HG02943 (cell line): ENCODE results near the gene HRH1.
"Not testable (repeated sequence)": the region's sequence is repeated elsewhere in the genome, so short reads cannot be mapped to it uniquely, and the experiment has no call there.

ENCODE experiments used
- ATAC-seq: cut with Tn5 transposase; IDR thresholded peaks from one replicate; pipeline ENCODE4 v1.9.1; 2021; ENCODE audit warnings: mild to moderate bottlenecking, low read depth, moderate library complexity; ENCODE audit not compliant: unreplicated experiment

HRH1 gene

DNA sequence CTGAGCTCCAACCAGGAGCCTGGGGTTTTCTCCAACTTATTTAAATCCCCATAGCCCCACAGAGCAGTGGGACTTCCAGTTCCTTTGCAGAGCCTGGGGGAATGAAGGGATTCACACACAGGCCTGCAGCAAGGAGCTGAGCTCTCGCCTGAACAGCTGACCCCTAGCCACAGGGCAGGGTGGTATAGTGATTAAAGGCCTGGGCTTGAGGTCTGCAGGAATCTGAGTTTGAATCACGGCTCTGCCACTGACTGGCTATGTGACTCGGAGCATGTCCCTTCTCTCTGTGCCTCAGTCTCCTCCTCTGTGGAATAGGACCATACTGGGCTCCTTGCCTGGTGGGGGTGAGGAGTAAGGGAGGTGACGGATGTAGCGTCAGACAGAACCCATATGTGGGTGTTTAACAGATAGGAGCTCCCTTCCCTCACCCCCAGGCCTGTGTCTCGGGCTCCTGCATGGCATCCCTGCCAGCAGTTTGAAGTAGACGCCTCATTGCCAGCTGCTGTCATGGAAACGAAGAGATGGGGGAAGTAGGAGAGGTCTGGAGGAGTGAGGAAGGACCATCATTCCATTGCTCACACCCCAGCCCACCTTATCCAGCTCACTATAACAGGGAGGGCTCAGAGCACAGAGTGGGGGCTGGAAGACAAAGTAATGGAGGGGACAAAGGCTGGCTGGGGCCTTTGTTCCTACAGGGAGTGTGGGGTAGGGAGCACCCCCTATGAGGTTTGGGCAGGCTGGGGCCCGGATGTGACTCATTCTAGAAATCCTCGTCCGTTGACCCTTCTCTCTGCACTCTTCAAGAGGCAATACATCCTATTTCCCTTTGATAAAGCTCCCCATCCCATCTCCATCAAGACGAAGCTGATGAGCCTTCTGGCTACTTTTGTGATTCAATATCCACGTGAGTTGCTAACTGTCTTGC, 14.8 kb downstream of the HRH1 start:
- ATAC-seq: no peak

DNA sequence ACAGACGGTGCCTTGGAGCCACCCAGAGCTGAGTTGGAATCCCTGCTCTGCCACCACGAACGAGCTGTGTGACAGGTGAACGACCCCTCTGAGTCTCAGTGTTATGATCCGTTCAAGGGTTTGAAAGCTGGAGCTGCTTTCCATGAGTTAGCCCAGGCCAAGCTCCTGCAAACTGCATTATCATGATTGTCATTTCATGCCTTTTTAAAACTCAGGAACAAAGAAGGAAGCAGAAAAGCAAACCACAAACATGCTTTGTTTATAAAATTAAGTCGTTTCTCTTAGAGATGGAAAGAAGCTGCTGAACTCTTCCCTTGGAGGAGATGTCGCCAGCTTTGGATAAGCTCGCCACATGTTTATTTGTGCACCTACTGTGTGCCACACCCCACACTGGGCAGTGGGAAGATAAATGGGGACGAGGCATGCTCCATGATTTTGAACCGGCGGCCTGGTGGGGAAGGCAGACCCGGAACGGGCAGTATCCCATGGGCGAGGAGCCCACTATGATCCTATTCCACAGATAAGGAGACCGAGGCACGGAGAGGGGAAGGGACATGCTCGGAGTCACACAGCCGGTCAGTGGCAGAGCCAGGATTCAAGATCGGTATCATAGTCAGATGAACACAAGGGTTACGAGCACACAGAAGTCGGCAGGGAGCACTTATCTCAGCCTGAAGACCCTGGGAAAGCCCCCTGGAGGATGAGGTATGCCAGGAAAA, 15.9 kb downstream of the HRH1 start:
- no peak for ATAC-seq

DNA sequence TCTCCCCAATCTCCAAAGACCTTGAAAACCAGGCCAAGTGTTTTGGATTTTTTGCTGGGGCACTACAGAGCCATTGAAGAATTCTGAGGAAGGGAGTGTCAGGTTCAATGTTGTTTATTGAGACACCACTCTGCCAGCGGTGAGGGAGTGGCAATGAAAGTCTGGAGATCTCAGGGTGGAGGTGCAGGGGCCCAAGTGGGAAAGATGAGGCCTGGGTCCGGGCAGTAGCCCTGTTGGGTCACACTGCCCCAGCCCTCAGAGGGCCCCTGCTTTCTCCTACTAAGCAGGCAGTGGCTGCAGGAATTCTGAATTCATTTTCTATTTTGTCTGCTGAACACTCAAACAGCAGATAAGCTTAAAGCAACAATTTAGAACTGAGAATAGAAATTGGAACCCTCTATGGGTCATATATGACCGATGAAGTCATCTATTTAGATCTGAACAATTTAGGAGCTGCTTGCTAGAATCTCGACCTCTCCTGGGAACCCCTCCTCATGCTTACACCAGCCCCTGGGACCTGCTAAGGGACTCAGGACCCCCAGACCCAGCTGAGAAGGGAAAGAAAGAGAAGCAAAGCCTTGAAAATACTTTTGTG, 17.9 kb downstream of the HRH1 start:
- ATAC-seq: no peak

DNA sequence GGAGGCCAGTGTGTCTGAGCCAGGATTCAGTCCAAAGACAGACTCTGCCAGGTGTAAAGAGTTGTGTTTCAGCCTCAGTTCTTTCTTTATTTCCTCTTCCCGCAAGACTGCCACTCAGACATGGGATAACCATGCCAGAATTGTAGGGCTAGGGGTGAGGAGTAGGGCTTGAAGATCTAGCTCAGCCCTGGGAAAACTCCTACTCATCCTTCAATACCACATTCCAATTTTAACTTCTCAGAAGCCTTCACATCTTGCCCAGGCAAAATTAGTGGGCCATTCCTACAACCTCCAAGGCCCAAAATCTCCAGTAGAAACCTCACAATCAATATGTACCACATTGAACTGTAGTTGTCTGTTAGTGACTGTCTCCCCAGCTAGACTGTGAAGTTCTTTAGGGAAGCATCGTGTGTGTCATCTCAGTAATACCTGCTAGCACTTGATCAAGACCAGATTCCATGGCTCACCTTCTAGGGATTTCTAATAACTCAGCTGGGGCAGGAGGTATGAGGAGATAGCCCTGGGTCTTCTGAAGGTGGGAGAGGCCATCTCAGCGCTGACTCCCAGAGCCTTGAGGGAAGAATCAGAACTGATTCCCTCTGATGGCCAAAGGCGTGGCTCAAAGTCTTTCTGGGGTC, 19.7 kb downstream of the HRH1 start:
- no peak for ATAC-seq

DNA sequence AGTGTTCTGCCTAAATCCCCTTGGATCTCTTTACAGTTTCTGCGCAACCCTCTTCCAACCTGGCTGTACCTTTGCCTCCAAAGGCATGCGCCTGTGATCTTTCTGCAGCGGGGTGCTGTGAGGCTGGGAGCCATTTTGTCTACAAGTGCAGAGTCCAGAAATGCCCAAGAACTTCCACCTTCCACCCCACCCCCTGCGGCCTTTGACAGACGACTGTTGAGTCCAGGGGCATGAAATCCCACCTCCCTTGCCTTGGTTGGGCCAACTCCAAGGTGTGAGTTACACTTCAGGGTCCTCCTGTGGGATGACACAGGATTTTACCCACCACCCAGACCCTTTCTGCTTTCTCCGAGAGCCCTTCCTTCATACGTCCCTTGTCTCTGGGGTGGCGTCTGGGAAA, 24.1 kb downstream of the HRH1 start:
- ATAC-seq: no peak

DNA sequence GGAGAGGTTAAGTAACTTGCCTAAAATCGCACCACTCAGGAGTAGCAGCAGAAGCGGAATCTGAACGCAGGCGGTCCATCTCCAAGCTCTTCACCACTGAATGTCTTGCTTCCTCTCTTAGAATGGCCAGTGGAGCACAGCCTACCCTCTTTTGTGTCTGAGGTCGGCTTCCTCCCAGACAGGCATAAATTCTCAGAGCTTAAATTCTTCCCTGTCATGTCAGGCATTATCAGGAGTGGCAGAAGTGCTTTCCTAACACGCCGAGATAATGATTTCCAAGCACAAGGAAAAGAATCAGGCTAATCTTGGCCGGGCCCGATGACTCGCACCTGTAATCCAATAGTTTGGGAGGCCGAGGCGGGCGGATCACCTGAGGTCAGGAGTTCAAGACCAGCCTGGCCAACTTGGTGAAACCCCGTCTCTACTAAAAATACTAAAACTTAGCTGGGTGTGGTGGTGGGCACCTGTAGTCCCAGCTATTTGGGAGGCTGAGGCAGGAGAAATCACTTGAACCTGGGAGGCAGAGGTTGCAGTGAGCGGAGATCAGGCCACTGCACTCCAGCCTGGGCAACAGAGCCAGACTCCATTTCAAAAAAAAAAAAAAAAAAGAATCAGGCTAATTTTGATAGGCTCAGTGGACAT, 30.2 kb downstream of the HRH1 start:
- ATAC-seq: not testable (repeated sequence)

DNA sequence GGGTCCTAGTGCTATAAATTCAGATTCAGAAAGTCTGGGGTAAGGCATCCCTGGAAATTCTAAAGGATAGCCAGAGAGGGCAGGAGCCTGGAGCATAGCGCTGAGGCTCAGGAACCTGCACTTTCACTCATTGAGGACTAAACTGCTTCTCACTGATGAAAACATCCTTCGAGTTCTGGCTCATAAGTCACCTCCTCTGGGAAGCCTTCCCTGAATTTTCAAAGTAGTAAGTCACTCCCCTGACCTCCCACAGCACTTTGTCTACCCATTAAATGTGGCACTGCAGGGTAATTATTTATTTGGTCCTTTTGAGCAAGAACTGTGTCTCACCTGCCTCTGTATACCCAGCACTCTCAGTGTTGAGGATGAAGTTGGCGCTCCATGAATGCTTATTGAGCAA, 30.9 kb downstream of the HRH1 start:
- no peak for ATAC-seq

DNA sequence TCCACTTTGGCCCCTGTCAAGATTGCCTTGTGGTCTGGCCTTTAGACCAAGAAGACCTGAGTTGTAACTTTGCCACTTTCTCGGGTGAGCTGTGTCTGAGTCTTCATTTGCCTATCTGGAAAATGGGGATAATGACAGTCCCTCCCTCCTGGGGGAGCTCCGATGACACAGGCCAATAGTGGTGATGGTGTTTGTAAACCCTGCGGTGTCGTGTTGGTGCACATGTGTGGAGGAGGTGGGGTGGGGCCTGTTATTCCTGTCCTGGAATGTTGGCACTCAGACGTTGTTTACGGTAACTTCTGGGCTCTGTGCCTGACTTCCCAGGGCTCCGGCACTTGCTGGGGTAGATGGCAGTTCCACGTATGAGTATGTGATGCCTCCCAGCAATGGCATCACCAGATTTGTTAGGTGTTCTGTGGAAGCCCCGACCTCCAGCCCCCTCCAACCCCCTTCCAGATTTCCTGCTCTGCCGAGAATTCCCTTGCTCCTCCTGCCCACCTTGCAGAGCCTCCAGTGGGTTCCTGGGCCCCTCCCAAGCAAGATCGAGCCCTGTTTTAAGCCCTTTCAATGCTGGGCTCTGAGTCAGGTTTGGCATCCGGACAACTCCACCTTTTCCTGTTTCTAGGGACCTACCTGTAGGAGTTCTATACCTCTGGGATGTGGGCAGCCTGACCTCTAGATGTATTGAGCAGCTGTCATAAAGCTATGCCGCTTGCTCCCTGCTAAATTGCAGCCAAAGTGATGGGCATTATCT, 31.4 kb downstream of the HRH1 start:
- ATAC-seq: no peak

DNA sequence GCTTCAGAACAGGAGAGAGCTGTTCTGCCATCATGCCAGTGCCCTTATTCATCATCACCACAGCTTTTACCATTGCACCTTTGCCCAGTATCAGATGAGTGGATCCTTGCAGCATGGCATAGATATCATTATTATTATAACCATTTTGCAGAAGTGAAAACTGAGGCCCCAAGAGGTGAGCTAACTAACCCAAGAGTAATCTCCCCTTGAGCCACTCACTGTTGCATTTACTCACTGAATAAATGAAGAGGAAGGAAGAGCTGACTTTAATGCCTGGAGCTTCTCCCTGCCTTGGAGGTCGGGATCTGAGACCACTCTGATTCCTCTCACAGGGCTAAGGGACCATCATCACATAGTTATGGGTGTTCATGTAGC, 32.0 kb downstream of the HRH1 start:
- no peak for ATAC-seq

DNA sequence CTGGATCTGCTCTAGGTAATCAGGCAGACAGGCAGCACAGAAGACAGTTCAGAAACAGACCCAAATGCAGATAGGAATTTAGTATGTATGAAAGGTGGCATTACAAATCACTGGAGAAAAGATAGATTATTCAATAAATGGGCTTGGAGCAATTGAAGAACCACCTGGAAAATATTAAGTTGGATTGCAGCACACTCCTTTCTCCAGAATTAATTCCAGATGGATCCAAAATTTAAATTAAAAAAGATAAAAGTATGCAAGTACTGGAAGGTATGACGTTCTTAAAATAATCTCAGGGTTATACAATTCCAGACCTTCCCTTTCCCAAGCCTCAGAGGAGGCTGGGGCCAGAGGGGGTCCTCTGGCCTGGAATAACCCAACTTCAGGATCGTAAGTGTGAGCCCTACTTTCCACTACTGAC, 32.5 kb downstream of the HRH1 start:
- ATAC-seq: no peak

DNA sequence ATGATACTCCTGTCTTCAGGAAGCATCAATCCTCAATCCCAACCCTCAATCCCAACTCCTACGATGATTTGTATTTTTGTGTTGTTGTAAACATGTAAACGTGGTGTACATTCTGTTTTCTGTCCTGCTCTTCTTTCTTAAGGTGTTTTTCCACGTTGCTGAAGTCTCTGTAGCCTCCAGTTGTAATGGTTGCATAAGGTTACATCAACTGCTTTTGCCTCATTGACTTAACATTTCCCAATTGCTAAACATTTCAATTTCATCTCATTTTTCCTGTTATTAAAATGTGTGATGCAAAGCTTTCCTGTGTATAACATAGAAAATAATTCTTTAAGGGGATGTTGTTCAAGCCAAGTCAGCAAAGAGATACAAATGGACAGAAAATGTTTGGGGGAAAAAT, 33.4 kb downstream of the HRH1 start:
- ATAC-seq: no peak

DNA sequence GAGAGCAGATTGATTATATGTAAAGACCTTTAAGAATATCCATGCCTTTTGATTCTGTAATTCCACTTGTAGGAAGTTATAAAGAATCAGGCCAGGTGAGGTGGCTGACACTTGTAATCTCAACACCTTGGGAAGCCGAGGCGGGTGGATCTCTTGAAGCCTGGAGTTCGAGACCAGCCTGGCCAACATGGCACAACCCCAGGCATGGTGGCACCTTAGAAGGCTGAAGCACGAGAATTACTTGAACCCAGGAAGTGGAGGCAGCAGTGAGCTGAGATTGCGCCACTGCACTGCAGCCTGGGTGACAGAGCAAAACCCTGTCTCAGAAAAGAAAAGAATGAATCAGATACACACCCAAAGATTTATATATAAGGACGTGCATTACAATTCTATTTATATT, 33.9 kb downstream of the HRH1 start:
- ATAC-seq: no peak

DNA sequence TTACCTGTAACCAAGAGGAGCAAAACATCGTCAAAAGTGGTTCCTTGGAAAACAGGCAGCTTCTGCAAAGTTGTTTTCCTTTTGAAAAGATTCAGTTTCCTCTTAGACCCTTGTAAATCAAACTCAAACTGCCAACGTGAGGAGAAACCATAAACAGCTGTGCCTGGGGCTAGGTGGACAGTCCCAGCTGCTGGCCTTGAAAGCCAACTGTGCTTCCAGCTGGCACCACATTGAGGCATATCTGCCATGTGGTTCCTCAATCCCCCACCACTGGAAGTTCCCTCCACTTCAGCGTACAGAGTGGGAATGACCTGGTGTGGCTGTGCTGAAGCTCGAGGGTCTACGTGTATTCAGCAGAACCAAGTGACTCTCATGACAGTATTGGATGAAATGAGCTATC, 40.9 kb downstream of the HRH1 start:
- no peak for ATAC-seq

DNA sequence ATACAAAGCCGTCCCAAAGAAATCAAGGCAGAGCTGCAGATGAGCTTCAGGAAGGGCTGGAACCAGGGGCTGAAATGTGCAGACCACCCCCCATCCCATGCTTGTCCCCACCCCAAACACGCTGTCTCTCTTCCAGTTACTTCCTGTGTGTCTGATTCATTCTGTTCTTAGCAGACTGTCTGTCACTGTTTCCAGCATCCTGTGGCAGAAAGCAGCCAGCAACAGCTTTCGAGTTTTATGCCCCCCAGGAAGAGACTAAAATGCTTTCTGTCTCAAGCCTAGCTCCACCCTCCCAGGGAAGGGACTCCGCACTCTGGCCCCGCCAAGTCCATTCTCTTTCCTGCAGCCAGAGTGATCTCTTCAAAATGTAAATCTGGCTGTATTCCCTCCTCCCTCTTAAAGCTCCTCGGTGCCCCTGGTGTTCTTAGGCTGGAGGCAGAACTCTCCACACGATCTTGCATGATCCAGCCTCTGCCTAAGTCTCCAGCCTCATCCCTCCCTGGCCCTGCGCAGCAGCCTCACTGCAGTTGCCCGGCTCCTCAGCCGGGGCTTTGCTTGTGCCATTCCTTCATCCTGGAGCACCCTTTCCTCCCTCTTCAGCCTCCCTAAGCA, 41.5 kb downstream of the HRH1 start:
- ATAC-seq: no peak

DNA sequence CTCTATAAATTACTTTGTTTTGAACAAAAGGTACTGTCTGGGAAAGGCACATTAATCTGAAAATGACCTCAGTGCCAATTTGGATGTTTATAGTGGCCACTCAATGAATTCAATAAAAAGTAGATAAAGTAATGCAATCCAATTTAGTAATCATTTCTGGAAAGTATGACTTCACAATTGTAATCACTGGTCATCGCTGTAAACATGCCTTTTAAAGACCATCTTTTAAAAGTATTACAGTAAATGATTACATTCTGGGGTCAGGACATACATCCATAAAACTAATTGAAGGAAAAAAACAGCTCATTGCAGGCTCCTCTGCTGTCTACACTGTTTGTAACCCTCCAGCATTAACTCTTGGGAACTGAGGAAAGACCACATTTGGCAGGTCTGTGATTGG, 43.2 kb downstream of the HRH1 start:
- no peak for ATAC-seq

DNA sequence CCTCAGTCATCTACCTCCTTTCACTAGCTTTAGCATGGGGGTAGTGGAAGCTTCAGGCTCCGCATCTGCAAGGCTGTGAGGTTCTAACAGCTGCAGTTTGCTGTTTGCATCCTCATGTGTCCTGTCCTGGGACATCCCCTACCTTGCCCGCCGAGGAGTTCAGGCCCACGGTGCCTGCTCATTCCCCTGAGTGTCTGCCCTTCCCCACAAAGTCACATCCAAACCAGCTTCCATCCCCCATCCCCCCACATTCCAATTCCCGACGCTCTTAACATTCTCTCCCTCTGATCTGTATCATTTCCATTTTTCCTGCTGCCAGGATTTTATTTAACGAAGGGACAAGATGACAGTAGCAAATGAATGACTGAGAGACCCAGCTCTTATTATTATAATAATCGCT, 43.8 kb downstream of the HRH1 start:
- ATAC-seq: no peak

DNA sequence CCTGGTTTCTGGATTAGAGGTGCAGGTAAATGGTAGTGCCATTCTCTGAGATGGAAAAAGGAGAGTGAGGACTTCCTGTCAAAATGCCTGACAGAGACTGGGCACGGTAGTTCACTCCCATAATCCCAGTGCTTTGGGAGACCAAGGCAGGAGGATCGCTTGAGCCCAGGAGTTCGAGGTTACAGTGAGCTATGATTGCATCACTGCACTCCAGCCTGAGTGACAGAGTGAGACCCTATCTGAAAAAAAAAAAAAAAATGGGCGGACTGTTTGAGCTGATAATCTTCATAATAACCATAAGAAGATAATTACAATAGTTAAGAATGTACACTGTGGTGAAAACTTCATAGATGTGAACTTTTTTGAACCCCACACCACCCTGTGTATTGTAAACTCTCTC, 44.2 kb downstream of the HRH1 start:
- no peak for ATAC-seq

DNA sequence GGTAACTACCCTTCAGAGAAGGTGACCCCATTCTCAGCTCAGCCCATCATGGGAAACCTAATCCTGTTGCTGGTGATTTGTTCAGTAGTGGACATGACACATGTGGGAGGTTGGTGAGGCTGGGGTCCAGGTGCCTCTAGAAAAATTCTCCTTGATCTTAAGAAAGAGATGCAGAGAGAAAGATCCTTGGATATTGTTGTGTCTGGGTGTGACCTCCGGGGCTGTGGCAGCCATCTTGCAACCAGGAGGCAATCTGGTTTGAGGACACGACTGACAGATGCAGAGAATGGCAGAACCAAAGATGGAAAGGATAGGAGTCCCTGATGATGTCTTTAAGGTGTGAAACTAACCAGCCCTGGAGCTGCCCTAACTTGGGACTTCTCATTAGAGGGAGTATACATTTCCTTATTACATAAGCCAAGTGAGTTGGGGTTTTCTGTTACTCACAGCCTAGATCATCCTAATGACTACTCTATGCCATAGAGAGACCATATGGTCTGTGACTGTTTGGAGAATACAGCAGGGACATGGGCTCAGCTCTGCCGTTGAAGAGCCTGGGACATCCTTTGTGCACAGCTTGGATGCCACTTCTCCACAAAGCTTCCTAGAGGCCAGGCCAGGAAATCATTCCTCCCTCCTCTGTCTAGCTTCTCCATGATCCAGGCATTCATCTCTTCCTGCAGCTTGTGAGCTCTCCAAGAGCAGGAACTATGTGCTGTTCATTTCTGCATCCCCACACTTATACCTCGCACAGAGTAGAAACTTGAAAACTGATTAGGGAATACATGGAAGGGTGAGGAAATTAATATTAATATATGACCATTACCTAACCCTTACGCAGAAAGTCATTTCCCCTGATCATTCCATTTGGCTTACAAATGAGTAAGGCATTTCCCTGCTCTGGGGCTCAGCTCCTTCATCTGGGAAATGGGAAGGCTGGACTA, 45.9 kb downstream of the HRH1 start:
- no peak for ATAC-seq
